ENCODE data around the gene MRPS18A. TPM values are rescaled to one million over a fixed set of nuclear protein-coding genes. Genes with fewer than 3 reads are reported as not detected.

MRPS18A gene
- total RNA-seq, 1 donor from 2014 or later = 41.2 TPM

GRCh38 chr6:43699564-43700186, 12.1 kb upstream of the MRPS18A start:
- DNase-seq (ENCODE audit: extremely low read depth, low read depth, low spot score) = no peak

GRCh38 chr6:43698584-43699349, 11.2 kb upstream of the MRPS18A start:
- DNase-seq (ENCODE audit: extremely low read depth, low read depth, low spot score) = peak; percentile 58

- no peak for DNase-seq (ENCODE audit: extremely low read depth, low read depth, low spot score)
Measured at GRCh38 chr6:43697421-43697820, 9.8 kb upstream of the MRPS18A start.

GRCh38 chr6:43695967-43696291, 8.3 kb upstream of the MRPS18A start:
- DNase-seq (ENCODE audit: extremely low read depth, low read depth, low spot score) = no peak

- no peak for DNase-seq (ENCODE audit: extremely low read depth, low read depth, low spot score)
Measured at GRCh38 chr6:43695215-43695966, 7.8 kb upstream of the MRPS18A start.

- no peak for DNase-seq (ENCODE audit: extremely low read depth, low read depth, low spot score)
Measured at GRCh38 chr6:43689421-43689820, 1.8 kb upstream of the MRPS18A start.

- DNase-seq (ENCODE audit: extremely low read depth, low read depth, low spot score) = no peak
Measured at GRCh38 chr6:43687079-43687436, 533 bp downstream of the MRPS18A start.

- no peak for DNase-seq (ENCODE audit: extremely low read depth, low read depth, low spot score)
Measured at GRCh38 chr6:43683708-43684455, 3.7 kb downstream of the MRPS18A start.

- no peak for DNase-seq (ENCODE audit: extremely low read depth, low read depth, low spot score)
Measured at GRCh38 chr6:43682724-43683429, 4.7 kb downstream of the MRPS18A start.

- no peak for DNase-seq (ENCODE audit: extremely low read depth, low read depth, low spot score)
Measured at GRCh38 chr6:43681303-43681702, 6.3 kb downstream of the MRPS18A start.

GRCh38 chr6:43680308-43681200, 7.0 kb downstream of the MRPS18A start:
- DNase-seq (ENCODE audit: extremely low read depth, low read depth, low spot score) = no peak

GRCh38 chr6:43679057-43679456, 8.5 kb downstream of the MRPS18A start:
- no peak for DNase-seq (ENCODE audit: extremely low read depth, low read depth, low spot score)

GRCh38 chr6:43678341-43678740, 9.2 kb downstream of the MRPS18A start:
- DNase-seq (ENCODE audit: extremely low read depth, low read depth, low spot score) = no peak

- DNase-seq (ENCODE audit: extremely low read depth, low read depth, low spot score) = no peak
Measured at GRCh38 chr6:43677759-43678158, 9.8 kb downstream of the MRPS18A start.

- DNase-seq (ENCODE audit: extremely low read depth, low read depth, low spot score) = no peak
Measured at GRCh38 chr6:43676962-43677606, 10.5 kb downstream of the MRPS18A start.

GRCh38 chr6:43674921-43675320, 12.7 kb downstream of the MRPS18A start:
- DNase-seq (ENCODE audit: extremely low read depth, low read depth, low spot score) = no peak

- DNase-seq (ENCODE audit: extremely low read depth, low read depth, low spot score) = no peak
Measured at GRCh38 chr6:43674291-43674690, 13.3 kb downstream of the MRPS18A start.

GRCh38 chr6:43673444-43674084, 14.0 kb downstream of the MRPS18A start:
- DNase-seq (ENCODE audit: extremely low read depth, low read depth, low spot score) = no peak
